K562 (cell line): ENCODE measurements around the gene HES4.

Experiments used
- FOXK1 ChIP-seq: sonication (generic); formaldehyde crosslinking; IDR thresholded peaks from 2 replicates; pipeline ENCODE4 v1.8.0; 2022; ENCODE audit warnings: missing genetic modification reagents, mild to moderate bottlenecking, borderline replicate concordance
- HCFC1 ChIP-seq: IDR thresholded peaks from 2 replicates; pipeline ENCODE4 v1.6.1; 2012; ENCODE audit warnings: low read depth, low read length, improper control_type of control experiment
- HNRNPUL1 ChIP-seq: fragments of 200-400 bp; formaldehyde crosslinking; IDR thresholded peaks from 2 replicates; pipeline ENCODE4 v1.6.1; 2017; ENCODE audit warnings: low read length
- POLR2AphosphoS5 ChIP-seq: IDR thresholded peaks from 2 replicates; pipeline ENCODE4 v1.6.1; 2011; ENCODE audit warnings: mild to moderate bottlenecking, low read depth, low read length, moderate library complexity; ENCODE audit not compliant: control insufficient read depth, insufficient read depth
- SNIP1 ChIP-seq: fragments of 450-650 bp; IDR thresholded peaks from 2 replicates; pipeline ENCODE4 v1.7.1; 2017; ENCODE audit warnings: low read depth, mild to moderate bottlenecking
- ZEB2 ChIP-seq: fragments of 450-650 bp; IDR thresholded peaks from 2 replicates; pipeline ENCODE4 v1.6.1; 2016
- TF ChIP-seq, protein P1 (sequence below), 3 experiments: IDR thresholded peaks in 2 of 3; conservative IDR thresholded peaks in 1 of 3; 2 replicates each; pipeline ENCODE4 v1.5.1; 2011 to 2012; ENCODE audit warnings: low read length in 3 of 3, mild to moderate bottlenecking in 3 of 3, control low read depth in 2 of 3, improper control_type of control experiment in 1 of 3, inconsistent platforms in 1 of 3, low read depth in 1 of 3, mixed read lengths in 1 of 3, moderate library complexity in 1 of 3; ENCODE audit not compliant: insufficient read depth in 2 of 3

DNA sequence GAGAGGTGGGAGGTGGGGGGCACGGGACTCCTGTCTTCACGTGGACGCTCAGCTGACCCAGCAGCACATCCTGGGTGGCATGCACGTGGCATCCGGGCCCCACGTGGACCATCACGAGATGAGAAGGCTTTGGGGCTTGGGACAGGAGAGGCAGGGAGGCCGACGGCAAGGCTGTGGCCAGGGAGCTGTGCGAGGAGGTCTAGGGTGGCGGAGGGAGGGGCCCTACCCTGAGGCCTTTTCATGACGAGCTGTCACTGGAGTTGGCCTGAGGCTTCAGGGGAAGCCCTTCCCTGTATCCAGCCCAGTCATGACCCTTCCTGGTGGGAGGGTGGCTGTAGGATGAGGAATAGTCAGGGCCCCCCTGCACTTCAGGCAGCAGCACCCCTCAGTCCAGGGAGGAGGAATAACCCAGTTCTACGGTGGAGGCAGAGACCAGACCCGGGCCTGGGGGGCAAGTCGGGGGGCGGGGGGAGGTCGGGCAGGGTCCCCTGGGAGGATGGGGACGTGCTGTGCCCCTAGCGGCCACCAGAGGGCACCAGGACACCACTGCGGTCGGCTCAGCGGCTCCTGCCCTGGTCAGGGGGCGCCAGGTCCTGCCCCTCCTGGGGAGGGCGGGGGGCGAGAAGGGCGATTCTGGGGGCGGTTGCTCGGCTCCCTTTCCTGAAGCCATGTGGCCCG, 16.0 kb downstream of the HES4 start:
- TF ChIP-seq HNRNPUL1, result no peak
- no peak for TF ChIP-seq SNIP1
- no peak for TF ChIP-seq POLR2AphosphoS5
- TF ChIP-seq ZEB2, result no peak
- no peak for TF ChIP-seq HCFC1
- TF ChIP-seq, protein P1, sequence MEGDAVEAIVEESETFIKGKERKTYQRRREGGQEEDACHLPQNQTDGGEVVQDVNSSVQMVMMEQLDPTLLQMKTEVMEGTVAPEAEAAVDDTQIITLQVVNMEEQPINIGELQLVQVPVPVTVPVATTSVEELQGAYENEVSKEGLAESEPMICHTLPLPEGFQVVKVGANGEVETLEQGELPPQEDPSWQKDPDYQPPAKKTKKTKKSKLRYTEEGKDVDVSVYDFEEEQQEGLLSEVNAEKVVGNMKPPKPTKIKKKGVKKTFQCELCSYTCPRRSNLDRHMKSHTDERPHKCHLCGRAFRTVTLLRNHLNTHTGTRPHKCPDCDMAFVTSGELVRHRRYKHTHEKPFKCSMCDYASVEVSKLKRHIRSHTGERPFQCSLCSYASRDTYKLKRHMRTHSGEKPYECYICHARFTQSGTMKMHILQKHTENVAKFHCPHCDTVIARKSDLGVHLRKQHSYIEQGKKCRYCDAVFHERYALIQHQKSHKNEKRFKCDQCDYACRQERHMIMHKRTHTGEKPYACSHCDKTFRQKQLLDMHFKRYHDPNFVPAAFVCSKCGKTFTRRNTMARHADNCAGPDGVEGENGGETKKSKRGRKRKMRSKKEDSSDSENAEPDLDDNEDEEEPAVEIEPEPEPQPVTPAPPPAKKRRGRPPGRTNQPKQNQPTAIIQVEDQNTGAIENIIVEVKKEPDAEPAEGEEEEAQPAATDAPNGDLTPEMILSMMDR (IDR thresholded peaks at IDR 0.05 in 2 of 3, conservative IDR thresholded peaks at IDR 0.05 in 1 of 3; ENCODE audit: insufficient read depth in 2 of 3, low read depth in 1 of 3, low read length in 3 of 3), result peak; percentile 54 to 90 (median 77); a peak in 4 of 6 replicates
- no peak for TF ChIP-seq FOXK1
